Activated naive CD4-positive, alpha-beta T cell treated with anti-CD3 and anti-CD28 coated beads, Interleukin-2, amount 10 ng/mL, durations not matched to agents 7 days and 5 days (primary cell): ENCODE data around the gene CD63.

Source experiments
- CTCF ChIA-PET: fragments of 350-600 bp; sonication (Branson Sonifier 250); formaldehyde crosslinking; loops from one replicate; lab custom pipeline; 2021; ENCODE audit warnings: antibody characterized with exemption; lab: Charles Lee
- DNase-seq: peaks from one replicate; pipeline ENCODE4 v3.0.0-alpha.2; 2020
- H3K27ac Mint-ChIP-seq: one replicate; pipeline ENCODE4 v1.8.0; 2021; ENCODE audit warnings: mild to moderate bottlenecking, moderate library complexity, mixed read lengths
- H3K27me3 Mint-ChIP-seq: one replicate; pipeline ENCODE4 v1.8.0; 2021; ENCODE audit warnings: mild to moderate bottlenecking, mixed read lengths
- H3K36me3 Mint-ChIP-seq: one replicate; pipeline ENCODE4 v1.8.0; 2021; ENCODE audit warnings: mixed read lengths
- H3K4me1 Mint-ChIP-seq: one replicate; pipeline ENCODE4 v1.8.0; 2021; ENCODE audit warnings: mixed read lengths
- H3K4me3 Mint-ChIP-seq: one replicate; pipeline ENCODE4 v1.8.0; 2021; ENCODE audit warnings: mild to moderate bottlenecking, moderate library complexity, mixed read lengths
- H3K9me3 Mint-ChIP-seq: one replicate; pipeline ENCODE4 v1.8.0; 2021; ENCODE audit warnings: mixed read lengths

Gene CD63

DNA sequence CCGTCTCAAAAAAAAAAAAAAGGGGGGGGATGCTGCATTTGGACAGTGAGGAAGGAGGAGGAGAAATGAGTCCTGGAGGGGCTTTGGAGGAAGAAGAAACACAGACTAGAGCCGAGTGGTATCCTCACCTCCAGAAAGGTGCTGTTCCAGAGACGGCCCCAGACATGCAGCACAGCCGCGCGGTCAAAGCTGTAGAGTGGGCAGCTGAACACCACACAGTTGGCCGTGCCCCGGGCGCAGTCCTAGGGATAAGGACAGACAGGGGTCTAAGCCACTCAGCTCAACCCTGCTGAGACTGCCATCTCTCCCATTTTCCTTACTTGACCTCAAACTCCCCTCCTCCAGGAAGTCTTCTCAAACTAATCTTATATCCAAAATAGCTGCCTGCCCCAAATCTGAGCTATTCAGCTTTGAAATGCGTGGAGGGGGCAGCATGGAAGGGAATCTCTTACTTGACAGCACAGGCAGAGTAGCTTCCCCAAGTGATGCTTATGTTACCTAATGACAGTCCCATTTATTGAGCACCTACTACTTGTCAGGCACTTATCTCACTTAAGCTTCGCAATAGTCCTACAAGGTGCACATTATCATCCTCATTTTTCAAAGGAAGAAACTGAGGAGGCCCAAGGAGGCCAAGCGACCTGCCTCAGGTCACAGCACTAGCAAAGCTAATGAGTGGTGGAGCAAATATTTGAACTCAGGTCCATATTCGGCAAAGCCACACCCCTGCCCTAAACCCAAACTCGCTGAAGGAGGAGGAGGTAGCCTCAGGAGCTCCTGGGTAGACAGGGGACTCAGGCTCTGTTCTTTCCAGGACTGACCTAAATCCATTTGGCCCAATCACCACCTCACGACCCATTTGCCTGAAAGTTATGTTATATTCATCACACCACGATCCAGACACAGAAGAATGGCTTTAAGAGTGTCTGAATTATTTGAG, 39.8 kb downstream of the CD63 start:
- DNase-seq: no peak
- Mint-ChIP-seq H3K27ac (no peak overlapping the region), H3K27me3 (peaks cover 32% of the 10 kb centered on the region), H3K4me3 (no peak overlapping the region), H3K9me3 (no peaks in the 10 kb centered on the region), H3K4me1 (no peaks in the 10 kb centered on the region), H3K36me3 (no peaks in the 10 kb centered on the region)
- CTCF ChIA-PET: no interaction called here

DNA sequence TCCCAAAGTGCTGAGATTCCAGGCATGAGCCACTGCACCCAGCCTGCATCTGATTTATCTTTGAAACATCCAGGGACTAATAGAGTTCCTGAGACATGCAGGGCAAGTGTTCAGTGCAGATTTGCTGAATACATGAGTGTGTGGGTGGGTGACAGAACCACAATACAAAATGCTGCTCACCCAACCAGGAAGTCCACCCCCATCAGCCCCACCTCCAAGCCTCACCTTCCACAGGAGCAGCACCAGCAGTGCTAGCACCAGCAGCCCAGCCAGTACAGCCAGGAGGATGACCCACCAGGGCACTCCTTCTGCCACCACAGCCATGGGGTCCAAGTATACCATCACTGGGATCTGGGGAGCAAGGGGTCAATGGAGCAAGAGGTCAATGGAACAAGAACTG, 41.1 kb downstream of the CD63 start:
- DNase-seq: no peak
- CTCF ChIA-PET: no interaction called here
- H3K4me1 Mint-ChIP-seq: no peaks in the 10 kb centered on the region
- peaks cover 36% of the 10 kb centered on the region for H3K27me3 Mint-ChIP-seq
- no peak overlapping the region for H3K27ac Mint-ChIP-seq
- no peaks in the 10 kb centered on the region for H3K9me3 Mint-ChIP-seq
- H3K36me3 Mint-ChIP-seq: no peaks in the 10 kb centered on the region
- no peak overlapping the region for H3K4me3 Mint-ChIP-seq

DNA sequence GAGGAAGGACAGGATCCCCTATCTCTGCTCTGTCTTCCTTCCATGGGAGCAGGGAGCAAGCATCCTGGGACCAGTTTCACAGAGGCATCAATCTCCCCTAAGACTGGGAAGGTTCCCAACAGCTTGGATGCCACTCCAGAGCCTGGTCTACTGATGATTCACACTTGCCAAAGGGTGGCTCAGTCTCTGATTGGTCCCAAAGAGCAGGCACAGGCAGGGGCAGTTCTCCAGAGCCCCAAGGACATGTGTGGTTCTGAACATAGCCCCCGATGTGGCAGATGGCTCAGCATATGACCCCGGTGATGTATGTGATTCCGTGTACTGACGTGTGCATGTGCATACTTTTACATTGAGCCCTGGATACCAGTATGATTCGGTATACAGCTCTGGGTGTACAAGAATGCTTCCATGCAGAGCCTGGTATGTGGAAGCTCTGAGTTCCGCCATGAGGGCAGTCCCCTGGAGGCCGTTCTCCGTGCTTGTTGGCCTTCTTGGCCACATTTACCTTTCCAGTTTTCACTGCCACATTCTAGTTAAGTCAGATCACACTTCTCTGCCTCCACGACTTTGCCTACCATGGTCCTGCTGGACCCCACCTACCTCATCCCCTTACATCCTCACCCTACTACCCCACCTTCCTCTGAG, 42.3 kb downstream of the CD63 start:
- Mint-ChIP-seq H3K27me3 (peaks cover 45% of the 10 kb centered on the region), H3K4me1 (no peaks in the 10 kb centered on the region), H3K36me3 (no peaks in the 10 kb centered on the region), H3K9me3 (no peaks in the 10 kb centered on the region), H3K27ac (no peak overlapping the region), H3K4me3 (no peak overlapping the region)
- no peak for DNase-seq
- CTCF ChIA-PET: no interaction called here

DNA sequence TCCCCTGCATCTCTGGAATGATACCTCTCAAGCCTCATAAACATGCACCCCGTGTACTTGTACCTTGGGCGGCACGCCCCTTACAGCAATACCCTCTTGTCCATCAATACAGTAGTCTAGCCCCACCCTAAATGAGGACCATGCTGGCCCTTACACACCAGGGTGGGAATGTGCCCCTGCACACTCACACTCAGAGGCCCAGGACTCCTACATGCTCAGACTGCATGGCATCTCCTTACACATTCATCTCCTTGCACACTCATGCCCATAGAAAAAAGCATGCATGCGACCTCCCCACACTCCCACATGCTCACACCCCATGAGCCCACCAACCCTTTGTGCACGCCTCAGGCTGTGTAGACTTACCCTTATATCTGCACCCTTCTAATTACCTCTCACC, 43.1 kb downstream of the CD63 start:
- no peak overlapping the region for H3K27ac Mint-ChIP-seq
- no peaks in the 10 kb centered on the region for H3K36me3 Mint-ChIP-seq
- no peaks in the 10 kb centered on the region for H3K9me3 Mint-ChIP-seq
- peaks cover 54% of the 10 kb centered on the region for H3K27me3 Mint-ChIP-seq
- no peak overlapping the region for H3K4me3 Mint-ChIP-seq
- no peaks in the 10 kb centered on the region for H3K4me1 Mint-ChIP-seq
- DNase-seq: no peak
- CTCF ChIA-PET: no interaction called here

DNA sequence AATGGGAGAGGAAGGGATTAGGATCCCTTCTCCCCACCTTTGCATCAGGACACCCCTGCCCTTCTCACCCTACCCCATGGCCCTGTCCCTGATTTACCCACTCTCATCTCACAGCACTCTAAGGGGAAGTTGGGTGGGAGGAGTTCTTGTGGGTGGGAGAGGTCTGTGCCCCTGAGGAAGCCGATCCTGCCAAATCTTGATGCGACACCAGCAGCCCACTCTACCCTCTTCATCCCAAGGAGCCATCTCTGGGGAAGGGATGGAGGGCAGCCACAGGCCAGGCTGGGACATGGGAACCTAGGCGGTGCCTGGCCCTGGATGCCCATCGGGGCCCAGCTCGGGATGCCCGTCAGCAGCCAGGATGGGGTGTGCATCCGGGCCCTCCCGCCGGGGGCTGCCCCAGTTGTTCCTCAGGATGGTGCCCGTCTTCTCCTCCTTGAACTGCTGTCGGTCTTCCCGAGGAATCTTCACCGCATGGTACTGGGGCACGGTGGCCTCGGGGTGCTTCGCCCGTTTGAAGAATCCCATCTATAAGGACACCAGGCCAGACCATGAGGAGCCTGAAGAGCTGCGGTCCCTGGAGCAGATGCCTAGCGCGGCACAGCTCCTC, 43.9 kb downstream of the CD63 start:
- no peaks in the 10 kb centered on the region for H3K36me3 Mint-ChIP-seq
- H3K9me3 Mint-ChIP-seq: no peaks in the 10 kb centered on the region
- H3K27me3 Mint-ChIP-seq: peaks cover 59% of the 10 kb centered on the region
- H3K4me3 Mint-ChIP-seq: no peak overlapping the region
- H3K27ac Mint-ChIP-seq: no peak overlapping the region
- H3K4me1 Mint-ChIP-seq: no peaks in the 10 kb centered on the region
- DNase-seq: no peak
- CTCF ChIA-PET: no interaction called here

DNA sequence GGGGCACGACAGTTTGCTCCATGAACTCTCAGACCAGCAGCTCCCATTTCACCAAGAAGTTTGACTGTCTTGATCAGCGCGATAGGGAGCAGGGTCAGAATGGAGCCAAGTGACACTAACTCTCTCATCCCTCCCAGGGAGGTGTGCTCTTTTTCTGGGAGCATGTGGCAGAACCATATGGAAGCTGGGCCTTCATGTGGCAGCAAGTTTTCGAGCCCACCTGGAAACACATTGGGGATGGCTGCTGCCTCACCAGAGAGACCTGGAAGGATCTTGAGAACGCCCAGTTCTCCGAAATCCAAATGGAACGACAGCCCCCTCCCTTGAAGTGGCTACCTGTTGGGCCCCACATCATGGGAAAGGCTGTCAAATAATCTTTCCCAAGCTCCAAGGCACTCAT, 45.1 kb downstream of the CD63 start:
- peaks cover 68% of the 10 kb centered on the region for H3K27me3 Mint-ChIP-seq
- no peak overlapping the region for H3K27ac Mint-ChIP-seq
- no peak for DNase-seq
- H3K36me3 Mint-ChIP-seq: no peaks in the 10 kb centered on the region
- no peaks in the 10 kb centered on the region for H3K4me1 Mint-ChIP-seq
- no peak overlapping the region for H3K4me3 Mint-ChIP-seq
- no peaks in the 10 kb centered on the region for H3K9me3 Mint-ChIP-seq
- CTCF ChIA-PET: interaction anchor here (0.9 kb wide), 1 partner anchor 46 kb away, joined by 3 read pairs; no protein-coding TSS in a partner anchor

DNA sequence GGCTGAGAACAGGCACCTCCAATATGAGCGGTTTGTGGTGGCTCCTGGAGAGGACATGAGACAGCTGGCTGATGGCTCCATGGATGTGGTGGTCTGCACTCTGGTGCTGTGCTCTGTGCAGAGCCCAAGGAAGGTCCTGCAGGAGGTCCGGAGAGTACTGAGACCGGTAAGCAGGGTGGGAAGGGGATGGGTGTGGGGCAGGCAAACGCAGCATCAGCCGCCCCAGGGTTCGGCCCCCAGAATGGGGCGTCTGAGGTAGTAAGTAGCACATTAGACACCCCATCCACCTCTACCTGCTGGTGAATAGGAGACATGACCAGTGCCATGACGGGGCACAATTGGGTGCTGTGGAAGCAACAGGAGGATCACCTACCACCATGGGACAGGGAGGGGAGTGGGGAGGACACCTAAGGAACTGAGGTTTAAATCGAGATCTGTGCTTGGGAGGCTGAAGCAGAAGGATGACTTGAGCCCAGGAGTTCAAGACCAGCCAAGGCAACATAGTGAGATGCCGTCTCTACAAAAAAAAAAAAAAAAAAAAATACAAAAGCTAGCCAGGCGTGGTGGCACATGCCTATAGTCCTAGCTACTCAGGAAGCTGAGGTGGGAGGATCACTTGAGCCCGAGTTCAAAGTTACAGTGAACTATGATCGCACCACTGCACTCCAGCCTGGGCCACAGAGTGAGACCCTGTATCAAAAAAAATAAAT, 46.6 kb downstream of the CD63 start:
- no peak for DNase-seq
- no peaks in the 10 kb centered on the region for H3K9me3 Mint-ChIP-seq
- H3K4me1 Mint-ChIP-seq: no peaks in the 10 kb centered on the region
- no peak overlapping the region for H3K27ac Mint-ChIP-seq
- no peak overlapping the region for H3K4me3 Mint-ChIP-seq
- H3K27me3 Mint-ChIP-seq: peaks cover 67% of the 10 kb centered on the region
- H3K36me3 Mint-ChIP-seq: no peaks in the 10 kb centered on the region
- CTCF ChIA-PET: interaction anchor here (0.9 to 1.4 kb wide), 3 partner anchors 26 to 56 kb away, joined by 3 to 7 read pairs (median 7); partner anchors contain the start of gene RDH5

DNA sequence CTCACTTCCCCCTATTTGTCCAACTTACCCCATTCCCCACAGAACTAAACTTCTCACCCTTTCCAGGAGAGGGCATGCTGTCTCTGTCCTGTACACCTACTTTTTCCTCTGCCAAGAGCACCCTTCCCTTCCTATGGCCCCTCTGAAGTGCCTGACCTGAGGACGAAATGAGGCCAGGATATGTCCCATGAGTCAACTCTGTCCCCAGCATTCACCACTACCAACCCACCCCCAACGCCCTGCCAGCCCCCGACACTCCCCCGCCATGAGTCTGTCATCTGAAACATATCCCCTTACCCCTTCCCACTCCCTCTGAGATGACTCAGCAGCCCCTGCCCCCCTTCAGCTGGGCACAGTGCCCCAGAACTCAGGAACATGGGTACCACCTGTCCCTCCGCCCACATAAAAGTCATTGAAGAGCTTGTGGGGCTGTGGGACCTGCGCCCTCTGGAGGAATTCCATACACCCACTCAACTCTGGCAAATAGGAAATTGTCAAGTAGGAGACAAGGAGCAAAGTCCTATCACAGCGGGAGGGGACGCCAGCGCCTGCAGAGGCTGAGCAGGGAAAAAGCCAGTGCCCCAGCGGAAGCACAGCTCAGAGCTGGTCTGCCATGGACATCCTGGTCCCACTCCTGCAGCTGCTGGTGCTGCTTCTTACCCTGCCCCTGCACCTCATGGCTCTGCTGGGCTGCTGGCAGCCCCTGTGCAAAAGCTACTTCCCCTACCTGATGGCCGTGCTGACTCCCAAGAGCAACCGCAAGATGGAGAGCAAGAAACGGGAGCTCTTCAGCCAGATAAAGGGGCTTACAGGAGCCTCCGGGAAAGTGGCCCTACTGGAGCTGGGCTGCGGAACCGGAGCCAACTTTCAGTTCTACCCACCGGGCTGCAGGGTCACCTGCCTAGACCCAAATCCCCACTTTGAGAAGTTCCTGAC, 47.4 kb downstream of the CD63 start:
- DNase-seq: no peak
- Mint-ChIP-seq H3K9me3 (no peaks in the 10 kb centered on the region), H3K27ac (no peak overlapping the region), H3K4me3 (no peak overlapping the region), H3K36me3 (no peaks in the 10 kb centered on the region), H3K27me3 (peaks cover 63% of the 10 kb centered on the region), H3K4me1 (no peaks in the 10 kb centered on the region)
- CTCF ChIA-PET: interaction anchor here (0.9 to 1.4 kb wide), 3 partner anchors 25 to 56 kb away, joined by 3 to 7 read pairs (median 7); partner anchors contain the start of gene RDH5

DNA sequence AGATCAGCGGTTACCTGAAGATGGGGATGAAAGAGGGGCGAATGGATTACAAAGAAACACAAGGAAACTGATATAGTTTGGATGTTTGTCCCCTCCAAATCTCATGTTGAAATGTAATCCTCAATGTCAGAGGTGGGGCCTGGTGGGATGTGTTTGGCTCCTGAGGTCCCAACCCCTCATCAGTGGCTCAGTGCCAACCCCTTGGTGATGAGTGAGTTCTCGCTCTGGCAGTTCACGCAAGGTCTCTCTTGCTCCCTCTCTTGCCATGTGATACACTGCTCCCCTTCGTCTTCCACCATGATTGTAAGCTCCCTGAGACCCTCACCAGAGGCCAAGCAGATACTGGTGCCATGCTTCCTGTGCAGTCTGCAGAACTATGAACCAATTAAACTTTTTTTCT, 49.1 kb downstream of the CD63 start:
- no peak overlapping the region for H3K4me3 Mint-ChIP-seq
- CTCF ChIA-PET: interaction anchor here (1.1 kb wide), 1 partner anchor 58 kb away, joined by 3 read pairs; no protein-coding TSS in a partner anchor
- DNase-seq: no peak
- no peaks in the 10 kb centered on the region for H3K4me1 Mint-ChIP-seq
- no peaks in the 10 kb centered on the region for H3K9me3 Mint-ChIP-seq
- peaks cover 64% of the 10 kb centered on the region for H3K27me3 Mint-ChIP-seq
- no peaks in the 10 kb centered on the region for H3K36me3 Mint-ChIP-seq
- H3K27ac Mint-ChIP-seq: no peak overlapping the region

DNA sequence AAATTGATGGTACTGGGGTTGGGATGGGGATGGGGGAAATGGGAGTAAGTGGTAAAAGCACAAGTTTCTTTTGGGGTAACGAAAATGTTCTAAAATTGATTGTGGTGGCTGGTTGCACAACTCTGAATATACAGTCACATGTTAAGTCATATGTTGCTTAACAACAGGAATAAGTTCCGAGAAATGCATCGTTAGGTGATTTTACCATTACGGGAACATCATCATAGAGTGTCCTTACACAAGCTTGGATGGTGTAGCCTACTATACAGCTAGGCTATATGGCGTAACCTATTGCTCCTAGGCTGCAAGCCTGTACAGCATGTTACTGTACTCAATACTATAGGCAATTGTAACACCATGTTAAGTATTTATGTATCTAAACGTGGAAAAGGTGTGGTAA, 52.1 kb downstream of the CD63 start:
- Mint-ChIP-seq H3K9me3 (no peaks in the 10 kb centered on the region), H3K27ac (no peak overlapping the region), H3K4me1 (no peaks in the 10 kb centered on the region), H3K27me3 (peaks cover 43% of the 10 kb centered on the region), H3K36me3 (no peaks in the 10 kb centered on the region), H3K4me3 (no peak overlapping the region)
- DNase-seq: no peak
- CTCF ChIA-PET: interaction anchor here (0.8 to 1.0 kb wide), 2 partner anchors 10 to 21 kb away, joined by 3 to 4 read pairs; no protein-coding TSS in a partner anchor

DNA sequence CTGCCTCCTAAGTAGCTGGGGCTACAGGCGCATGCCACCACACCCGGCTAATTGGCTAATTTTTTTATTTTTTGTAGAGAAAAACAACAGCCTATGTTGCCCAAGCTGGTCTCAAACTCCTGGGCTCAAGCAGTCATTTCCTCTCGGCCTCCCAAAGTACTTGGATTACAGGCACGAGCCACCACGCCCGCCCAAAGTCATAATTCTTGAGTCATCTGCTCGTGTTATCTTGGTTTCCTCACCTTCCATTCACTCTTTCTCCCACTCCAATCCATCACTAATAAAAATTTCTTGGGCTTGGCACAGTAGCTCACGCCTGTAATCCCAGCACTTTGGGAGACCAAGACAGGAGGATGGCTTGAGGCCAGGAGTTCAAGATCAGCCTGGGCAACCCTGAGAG, 53.1 kb downstream of the CD63 start:
- no peaks in the 10 kb centered on the region for H3K36me3 Mint-ChIP-seq
- no peaks in the 10 kb centered on the region for H3K4me1 Mint-ChIP-seq
- CTCF ChIA-PET: interaction anchor here (1.6 kb wide), 1 partner anchor 19 kb away, joined by 4 read pairs; no protein-coding TSS in a partner anchor
- no peak overlapping the region for H3K4me3 Mint-ChIP-seq
- H3K27me3 Mint-ChIP-seq: peaks cover 32% of the 10 kb centered on the region
- no peak for DNase-seq
- no peak overlapping the region for H3K27ac Mint-ChIP-seq
- no peaks in the 10 kb centered on the region for H3K9me3 Mint-ChIP-seq
